ENCODE data around the gene ZNF48.

Gene ZNF48

DNA sequence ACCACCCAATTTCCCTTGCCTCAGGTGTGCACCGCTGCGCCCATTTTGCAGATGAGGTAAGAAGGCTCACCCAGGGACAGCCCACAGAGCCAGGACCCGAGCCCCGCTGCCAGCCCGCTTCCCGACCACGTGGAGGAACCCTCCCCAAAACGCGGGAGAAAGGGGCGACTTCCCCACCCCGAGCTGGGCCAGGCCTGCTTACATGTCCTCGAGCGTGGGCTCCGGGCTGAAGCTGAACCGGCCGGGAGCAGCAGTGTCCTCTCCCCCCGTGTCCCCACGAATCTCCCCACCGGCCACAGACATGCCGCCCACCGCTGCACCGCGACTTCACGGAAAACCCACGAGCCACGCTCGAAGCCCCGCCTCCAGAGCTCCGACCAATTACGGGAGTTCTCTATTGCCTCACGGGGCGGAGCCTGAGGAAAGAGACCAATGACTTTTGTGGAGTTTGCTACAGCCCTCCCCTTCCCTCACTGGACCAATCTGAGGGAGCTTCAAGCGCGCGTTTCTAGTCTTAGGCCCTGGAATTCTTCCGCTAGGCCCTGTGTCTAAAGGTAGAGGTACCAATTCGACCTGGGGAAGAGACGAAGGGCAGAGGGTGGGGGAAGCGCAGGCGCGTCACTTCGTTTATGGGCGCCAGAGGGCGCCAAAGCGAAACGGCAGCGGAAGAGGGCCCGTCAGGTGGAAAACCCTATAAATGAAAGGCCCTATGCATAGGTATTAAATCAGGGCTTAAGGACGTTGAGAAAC, 34.6 kb downstream of the ZNF48 start, which contains the start of gene DCTPP1:
Gene DCTPP1, minus strand, starts transcription at position 353 of the 750 bp plus-strand sequence. Its CDS starts 50 bp downstream, at position 303.
- H3K4me3 Mint-ChIP-seq, result no peak within 1 kb of the TSS
- H3K27me3 Mint-ChIP-seq, result no peaks in the 10 kb centered on the region
- H3K4me1 Mint-ChIP-seq, result peaks cover 23% of the 10 kb centered on the region
- peak; percentile 98 for ATAC-seq
- H3K27ac Mint-ChIP-seq, result no peak within 1 kb of the TSS
- H3K9me3 Mint-ChIP-seq, result no peaks in the 10 kb centered on the region
- peak; percentile 94 to 98 for DNase-seq

GRCh38 chr16:30430428-30430970, 35.3 kb downstream of the ZNF48 start:
- DNase-seq (no peak), ATAC-seq (peak; percentile 34)
- Mint-ChIP-seq H3K9me3 (no peaks in the 10 kb centered on the region), H3K4me3 (no peak overlapping the region), H3K4me1 (peaks cover 26% of the 10 kb centered on the region), H3K27ac (no peak overlapping the region), H3K27me3 (no peaks in the 10 kb centered on the region)

DNA sequence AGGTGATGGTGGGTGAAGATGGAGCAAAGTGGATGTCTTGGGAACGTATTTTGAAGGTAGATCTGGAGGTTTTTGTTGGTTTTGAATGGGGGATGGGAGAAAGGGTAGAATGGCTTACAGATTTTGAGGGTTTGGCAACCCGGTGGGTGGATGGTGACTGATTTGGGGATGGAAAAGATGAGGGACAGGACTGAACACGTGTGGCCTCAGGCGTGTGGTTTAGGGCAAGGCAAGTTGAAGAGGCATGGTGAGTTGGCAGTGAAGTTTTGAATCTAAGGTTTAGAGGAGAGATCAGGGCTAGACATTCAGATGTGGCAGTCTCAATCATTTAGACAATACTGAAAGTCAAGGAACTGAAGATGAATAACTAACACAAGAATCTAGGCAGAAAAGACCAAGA, 39.6 kb downstream of the ZNF48 start:
- no peaks in the 10 kb centered on the region for H3K9me3 Mint-ChIP-seq
- no peaks in the 10 kb centered on the region for H3K27me3 Mint-ChIP-seq
- ATAC-seq, result peak; percentile 11
- DNase-seq, result peak; percentile 21 to 63
- H3K4me1 Mint-ChIP-seq, result peaks cover 26% of the 10 kb centered on the region
- peak overlapping the region; percentile 3 to 7 for H3K4me3 Mint-ChIP-seq
- H3K27ac Mint-ChIP-seq, result peak overlapping the region; percentile 0

GRCh38 chr16:30437511-30438046, 42.4 kb downstream of the ZNF48 start:
- no peak overlapping the region for H3K4me3 Mint-ChIP-seq
- no peak overlapping the region for H3K27ac Mint-ChIP-seq

GRCh38 chr16:30438835-30439234, 43.6 kb downstream of the ZNF48 start:
- Mint-ChIP-seq H3K27me3 (no peaks in the 10 kb centered on the region), H3K27ac (no peak overlapping the region)

More at GRCh38 chr16:30437511-30438046, 42.4 kb downstream of the ZNF48 start:
- Mint-ChIP-seq H3K27me3 (no peaks in the 10 kb centered on the region), H3K9me3 (no peaks in the 10 kb centered on the region), H3K4me1 (peaks cover 32% of the 10 kb centered on the region)
- ATAC-seq (no peak), DNase-seq (no peak)

DNA sequence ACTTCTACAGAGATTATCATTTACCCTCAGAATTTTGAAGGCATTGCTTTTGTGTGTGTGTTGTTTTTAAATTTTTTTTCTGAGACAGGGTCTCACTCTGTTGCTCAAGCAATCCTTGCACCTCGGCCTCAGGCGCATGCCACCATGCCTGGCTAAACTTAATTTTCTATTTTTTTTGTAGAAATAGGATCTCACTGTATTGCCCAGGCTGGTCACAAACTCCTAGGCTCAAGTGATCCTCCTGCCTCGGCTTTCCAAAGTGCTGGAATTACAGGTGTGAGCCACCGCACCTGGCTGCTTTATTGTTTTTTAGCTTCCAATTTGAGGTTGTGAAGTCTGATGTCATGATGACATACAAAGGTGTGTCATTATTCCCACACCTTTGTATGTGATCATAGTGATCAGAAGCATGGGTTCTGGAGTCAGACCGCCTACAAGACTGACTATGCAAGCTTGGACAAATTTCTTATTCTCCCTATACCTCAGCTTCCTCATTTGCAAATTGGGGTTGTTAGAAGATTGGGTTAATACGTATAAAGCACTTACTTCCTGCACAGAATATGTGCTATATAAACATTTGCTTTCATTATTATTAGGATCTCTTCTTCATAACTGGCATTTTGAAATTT, 44.6 kb downstream of the ZNF48 start:
- H3K27ac Mint-ChIP-seq, result no peak overlapping the region
- H3K4me1 Mint-ChIP-seq, result peaks cover 40% of the 10 kb centered on the region
- H3K4me3 Mint-ChIP-seq, result no peak overlapping the region
- H3K27me3 Mint-ChIP-seq, result no peaks in the 10 kb centered on the region
- ATAC-seq (no peak), DNase-seq (no peak)
- H3K9me3 Mint-ChIP-seq, result no peaks in the 10 kb centered on the region

More at GRCh38 chr16:30438835-30439234, 43.6 kb downstream of the ZNF48 start:
- no peak for DNase-seq
- no peak for ATAC-seq
- Mint-ChIP-seq H3K4me3 (no peak overlapping the region), H3K4me1 (peaks cover 40% of the 10 kb centered on the region), H3K9me3 (no peaks in the 10 kb centered on the region)

- no peaks in the 10 kb centered on the region for H3K27me3 Mint-ChIP-seq
- peaks cover 0 to 4% of the 10 kb centered on the region in 2 donors for H3K9me3 Mint-ChIP-seq
- H3K27ac Mint-ChIP-seq, result no peak overlapping the region
- peaks cover 50% of the 10 kb centered on the region for H3K4me1 Mint-ChIP-seq
- ATAC-seq (no peak), DNase-seq (no peak)
- peak overlapping the region; percentile 87 to 97 for H3K4me3 Mint-ChIP-seq
Measured at GRCh38 chr16:30443631-30444030, 48.4 kb downstream of the ZNF48 start.

GRCh38 chr16:30444231-30445148, 49.3 kb downstream of the ZNF48 start:
- Mint-ChIP-seq H3K27me3 (no peaks in the 10 kb centered on the region), H3K4me3 (peak overlapping the region; percentile 87 to 97), H3K4me1 (peaks cover 53% of the 10 kb centered on the region), H3K9me3 (peaks cover 0 to 4% of the 10 kb centered on the region in 2 donors), H3K27ac (peak overlapping the region; percentile 87 to 100)
- DNase-seq, result no peak
- ATAC-seq, result no peak

DNA sequence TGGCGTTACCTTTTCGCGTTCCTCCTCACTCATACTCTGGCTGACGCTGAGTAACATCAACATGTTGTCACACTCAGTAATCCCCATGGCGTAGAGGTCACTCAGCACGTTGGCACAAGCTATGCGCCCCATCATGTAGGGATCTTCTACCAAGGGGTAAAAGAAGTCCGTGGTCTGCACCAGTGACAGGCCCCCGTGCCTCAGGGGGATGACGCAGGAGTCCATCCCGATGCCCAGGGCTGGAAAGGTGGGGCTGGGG, 49.9 kb downstream of the ZNF48 start:
- Mint-ChIP-seq H3K27me3 (no peaks in the 10 kb centered on the region), H3K9me3 (peaks cover 0 to 4% of the 10 kb centered on the region in 2 donors), H3K4me3 (peak overlapping the region; percentile 87 to 97), H3K4me1 (peaks cover 54% of the 10 kb centered on the region), H3K27ac (peak overlapping the region; percentile 87 to 100)
- ATAC-seq (peak; percentile 45), DNase-seq (no peak)

- no peaks in the 10 kb centered on the region for H3K27me3 Mint-ChIP-seq
- DNase-seq (peak; percentile 96 to 98), ATAC-seq (peak; percentile 97)
- peaks cover 56% of the 10 kb centered on the region for H3K4me1 Mint-ChIP-seq
- H3K9me3 Mint-ChIP-seq, result peaks cover 0 to 4% of the 10 kb centered on the region in 2 donors
- peak within 1 kb of the TSS; percentile 87 to 97 for H3K4me3 Mint-ChIP-seq
- H3K27ac Mint-ChIP-seq, result peak within 1 kb of the TSS; percentile 100
Measured at GRCh38 chr16:30445408-30446202, 50.4 kb downstream of the ZNF48 start, which contains the start of gene SEPHS2. SEPHS2 (minus strand) TSS chr16:30445874; CDS start chr16:30445727, 147 bp downstream.

- Mint-ChIP-seq H3K4me3 (peak overlapping the region; percentile 87 to 97), H3K4me1 (peaks cover 59% of the 10 kb centered on the region), H3K27me3 (no peaks in the 10 kb centered on the region), H3K9me3 (peaks cover 0 to 4% of the 10 kb centered on the region in 2 donors), H3K27ac (peak overlapping the region; percentile 100)
- ATAC-seq (no peak), DNase-seq (no peak)
Measured at GRCh38 chr16:30446203-30446595, 51.0 kb downstream of the ZNF48 start.

DNA sequence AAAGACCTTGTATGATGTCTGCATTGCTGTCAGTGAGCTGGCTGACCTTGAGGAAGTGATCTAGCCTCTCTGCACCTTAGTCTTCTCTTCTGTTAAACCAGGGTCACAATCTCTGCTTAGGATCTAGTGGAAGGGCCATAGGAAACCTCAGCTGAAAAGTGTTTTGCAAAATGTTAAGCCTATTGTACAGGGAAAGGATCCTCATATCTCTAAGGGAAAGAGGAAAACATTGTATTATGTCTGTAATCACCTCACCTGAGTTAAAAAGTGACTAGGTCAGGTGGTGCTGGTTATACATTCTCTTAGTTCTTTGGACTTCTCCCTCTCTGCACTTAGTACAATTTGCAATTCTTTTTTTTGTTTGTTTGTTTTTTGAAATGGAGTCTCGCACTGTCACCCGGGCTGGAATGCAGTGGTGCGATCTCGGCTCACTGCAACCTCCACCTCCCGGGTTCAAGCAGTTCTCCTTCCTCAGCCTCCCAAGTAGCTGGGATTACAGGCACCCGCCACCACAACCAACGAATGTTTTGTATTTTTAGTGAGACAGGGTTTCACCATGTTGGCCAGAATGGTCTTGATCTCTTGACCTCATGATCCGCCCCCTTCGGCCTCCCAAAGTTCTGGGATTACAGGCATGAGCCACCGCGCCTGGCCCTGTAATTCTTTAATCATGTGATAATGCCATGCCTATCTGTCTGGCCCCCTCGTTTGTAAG, 52.4 kb downstream of the ZNF48 start:
- H3K27ac Mint-ChIP-seq, result no peak overlapping the region
- peaks cover 65% of the 10 kb centered on the region for H3K4me1 Mint-ChIP-seq
- H3K27me3 Mint-ChIP-seq, result no peaks in the 10 kb centered on the region
- no peak for ATAC-seq
- H3K9me3 Mint-ChIP-seq, result peaks cover 0 to 4% of the 10 kb centered on the region in 2 donors
- DNase-seq, result no peak
- no peak overlapping the region for H3K4me3 Mint-ChIP-seq

DNA sequence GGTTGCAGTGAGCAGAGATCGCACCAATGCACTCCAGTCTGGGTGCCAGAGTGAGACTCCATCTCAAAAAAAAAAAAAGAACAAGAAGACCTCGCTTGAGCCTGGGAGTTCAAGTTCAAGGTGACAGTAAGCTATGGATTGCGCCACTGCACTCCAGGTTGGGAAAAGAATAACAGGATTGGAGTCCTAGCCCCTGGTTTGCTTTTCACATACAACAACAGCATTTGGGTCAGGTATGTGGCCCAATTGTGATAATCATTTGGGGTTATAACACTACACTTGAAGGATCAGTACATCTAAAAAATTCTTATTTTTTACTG, 53.9 kb downstream of the ZNF48 start:
- DNase-seq (no peak), ATAC-seq (no peak)
- Mint-ChIP-seq H3K4me1 (peaks cover 62% of the 10 kb centered on the region), H3K9me3 (peaks cover 0 to 4% of the 10 kb centered on the region in 2 donors), H3K27ac (no peak overlapping the region), H3K4me3 (no peak overlapping the region), H3K27me3 (no peaks in the 10 kb centered on the region)

Data from stimulated activated naive CD8-positive, alpha-beta T cell treated with anti-CD3 and anti-CD28 coated beads, Interleukin-15, amount 100 ng/mL, for 72 hours (primary cell).